IMR-90 (cell line): ENCODE measurements around the gene FPR2. TPM values are rescaled to one million over a fixed set of nuclear protein-coding genes. Genes with fewer than 3 reads are reported as not detected.

Source experiments
- ATAC-seq: fragments of 200-7000 bp; cut with Tn5 transposase; 2 replicates; pipeline ENCODE4 v1.9.1; 2020; ENCODE audit warnings: low read depth, mild to moderate bottlenecking, moderate library complexity
- BruUV-seq: library from RNA; stranded (reverse); fragments of 400-500 nt; replicated peaks from 2 replicates; lab custom pipeline; 2021; lab: Mats Ljungman, UMichigan
- CTCF ChIA-PET: fragments of 300-600 bp; formaldehyde crosslinking; extraction: SDS; loops from one replicate; lab custom pipeline; 2021; ENCODE audit warnings: antibody characterized with exemption; lab: Yijun Ruan, JAX
- POLR2A ChIA-PET: fragments of 300-600 bp; sonication (Branson Sonifier 250); formaldehyde crosslinking; loops from one replicate; lab custom pipeline; 2022; ENCODE audit warnings: antibody characterized with exemption; ENCODE audit not compliant: unreplicated experiment; lab: Charles Lee
- DNase-seq: peaks from one replicate; pipeline ENCODE4 v3.0.0; 2013
- H2AFZ ChIP-seq: replicated peaks from 2 replicates; pipeline ENCODE3; 2013; ENCODE audit warnings: low read length, mild to moderate bottlenecking; ENCODE audit not compliant: poor library complexity
- H2AK5ac ChIP-seq: 2 replicates; pipeline ENCODE4 v1.6.1; 2013; ENCODE audit warnings: low read depth, low read length, inconsistent platforms
- H2AK9ac ChIP-seq: replicated peaks from 2 replicates; pipeline ENCODE3; 2013; ENCODE audit warnings: mild to moderate bottlenecking, low read depth, low read length, moderate library complexity; ENCODE audit not compliant: poor library complexity
- H2BK120ac ChIP-seq: 2 replicates; pipeline ENCODE4 v1.6.1; 2013; ENCODE audit warnings: low read depth, low read length, inconsistent platforms
- H2BK15ac ChIP-seq: 3 replicates; pipeline ENCODE4 v1.6.1; 2013; ENCODE audit warnings: low read depth, low read length, inconsistent platforms
- H2BK20ac ChIP-seq: 2 replicates; pipeline ENCODE4 v1.6.1; 2013; ENCODE audit warnings: low read depth, mild to moderate bottlenecking, inconsistent platforms, low read length, moderate library complexity
- H2BK5ac ChIP-seq: 2 replicates; pipeline ENCODE4 v1.6.1; 2013; ENCODE audit warnings: mild to moderate bottlenecking, low read depth, low read length, inconsistent platforms; ENCODE audit not compliant: poor library complexity, severe bottlenecking
- H3K14ac ChIP-seq: replicated peaks from 2 replicates; pipeline ENCODE4 v1.6.1; 2013; ENCODE audit warnings: low read depth, low read length, inconsistent platforms
- H3K18ac ChIP-seq: 2 replicates; pipeline ENCODE4 v1.6.1; 2013; ENCODE audit warnings: low read depth, low read length, control low read depth
- H3K23ac ChIP-seq: 2 replicates; pipeline ENCODE4 v1.6.1; 2013; ENCODE audit warnings: low read depth, low read length, inconsistent platforms
- H3K27ac ChIP-seq: 2 replicates; pipeline ENCODE4 v1.5.1; 2013; ENCODE audit warnings: mild to moderate bottlenecking, control low read depth, low read length; ENCODE audit not compliant: insufficient read depth
- H3K27me3 ChIP-seq: 2 replicates; pipeline ENCODE4 v1.6.1; 2013; ENCODE audit warnings: low read length; ENCODE audit not compliant: control insufficient read depth, insufficient read depth
- H3K36me3 ChIP-seq: 2 replicates; pipeline ENCODE4 v1.6.1; 2013; ENCODE audit warnings: low read length, mixed read lengths; ENCODE audit not compliant: control insufficient read depth, insufficient read depth
- H3K4ac ChIP-seq: 2 replicates; pipeline ENCODE4 v1.6.1; 2013; ENCODE audit warnings: low read depth, low read length, inconsistent platforms
- H3K4me1 ChIP-seq: 2 replicates; pipeline ENCODE4 v1.6.1; 2013; ENCODE audit warnings: low read length, mixed read lengths; ENCODE audit not compliant: control insufficient read depth, insufficient read depth
- H3K4me2 ChIP-seq: 2 replicates; pipeline ENCODE4 v1.6.1; 2013; ENCODE audit warnings: low read depth, mild to moderate bottlenecking, control low read depth, low read length, moderate library complexity
- H3K4me3 ChIP-seq: 2 replicates; pipeline ENCODE4 v1.5.1; 2013; ENCODE audit warnings: low read depth, mild to moderate bottlenecking, control low read depth, low read length, moderate library complexity; ENCODE audit not compliant: insufficient read depth
- H3K56ac ChIP-seq: 2 replicates; pipeline ENCODE4 v1.6.1; 2013; ENCODE audit warnings: low read length, inconsistent platforms; ENCODE audit not compliant: insufficient read depth; ENCODE audit errors: extremely low read depth
- H3K79me1 ChIP-seq, 2 experiments: 2 replicates each; pipeline ENCODE4 v1.6.1; 2013; ENCODE audit warnings: low read length in 2 of 2, inconsistent platforms in 1 of 2, low read depth in 1 of 2
- H3K9ac ChIP-seq: 2 replicates; pipeline ENCODE4 v1.6.1; 2013; ENCODE audit warnings: low read depth, low read length, control low read depth
- H3K9me1 ChIP-seq: 2 replicates; pipeline ENCODE4 v1.6.1; 2013; ENCODE audit warnings: low read length, inconsistent platforms; ENCODE audit not compliant: insufficient read depth
- H3K9me3 ChIP-seq: 2 replicates; pipeline ENCODE4 v1.6.1; 2013; ENCODE audit warnings: low read length; ENCODE audit not compliant: control insufficient read depth, insufficient read depth
- H4K20me1 ChIP-seq: 2 replicates; pipeline ENCODE4 v1.6.1; 2013; ENCODE audit warnings: low read length, inconsistent platforms; ENCODE audit not compliant: insufficient read depth
- H4K5ac ChIP-seq: 2 replicates; pipeline ENCODE4 v1.6.1; 2013; ENCODE audit warnings: mild to moderate bottlenecking, low read depth, low read length, control low read depth
- H4K8ac ChIP-seq, 2 experiments: 2 replicates each; pipeline ENCODE4 v1.6.1; 2013; ENCODE audit warnings: low read depth in 2 of 2, low read length in 2 of 2, control low read depth in 1 of 2, inconsistent platforms in 1 of 2
- H4K91ac ChIP-seq: 2 replicates; pipeline ENCODE4 v1.6.1; 2013; ENCODE audit warnings: low read depth, low read length, inconsistent platforms; ENCODE audit not compliant: insufficient read depth
- USF2 ChIP-seq: fragments of 150-350 bp; IDR thresholded peaks from 2 replicates; pipeline ENCODE4 v1.6.1; 2017; ENCODE audit warnings: mild to moderate bottlenecking, antibody characterized with exemption, low read length, low read depth
- WGBS, 2 experiments: methylation state at CpG; one replicate each; pipeline versions ENCODE4 v1.1.5 to v1.1.7; 2013; ENCODE audit warnings: missing lambda C conversion rate in 2 of 2; ENCODE audit not compliant: insufficient read length in 1 of 2; ENCODE audit errors: extremely low coverage in 2 of 2; 5-methylcytosine and 5-hydroxymethylcytosine counted together
- dilution Hi-C: fragments of 300-500 bp; cut with HindIII; formaldehyde crosslinking; loops from one replicate; pipeline ENCODE4 v1.14.3; 2018; ENCODE audit warnings: low sequenced_read_pairs; ENCODE audit not compliant: unreplicated experiment
- in situ Hi-C: fragments of 300-500 bp; cut with MboI; formaldehyde crosslinking; loops from 3 replicates; pipeline ENCODE4 v1.14.3; 2019; ENCODE audit warnings: low sequenced_read_pairs, inconsistent platforms, mixed read lengths
- intact Hi-C: fragments of 100-400 bp; cut with micrococcal nuclease; formaldehyde crosslinking; loops from 2 replicates; pipeline ENCODE4 v1.10.0; 2022
- polyA plus RNA-seq, 3 experiments: library from polyadenylated mRNA; depleted of rRNA; stranded (reverse); fragments of >200 nt; gene quantifications; 2 replicates each; pipeline ENCODE4 v1.2.3, GENCODE V29; 2012; ENCODE audit warnings: low replicate concordance in 1 of 3
- total RNA-seq: library from RNA; depleted of rRNA; stranded (reverse); fragments of >200 nt; gene quantifications from 2 replicates; pipeline ENCODE4 v1.2.3, GENCODE V29; 2012

Gene FPR2
- total and polyA plus RNA-seq, 2 of the 4 experiments (the other 2 are of a cell fraction) = not detected

- dilution Hi-C loops (no loop called here), in situ Hi-C loops (no loop called here), intact Hi-C loops (no loop called here)
- Histone ChIP-seq H4K20me1 (no peaks in the 10 kb centered on the region), H3K79me1 (no peaks in the 10 kb centered on the region), H2BK20ac (no peak overlapping the region), H3K27ac (no peak overlapping the region), H3K56ac (no peak overlapping the region), H2AK9ac (no peak overlapping the region), H2BK15ac (no peak overlapping the region), H3K4me1 (no peaks in the 10 kb centered on the region), H3K9ac (no peak overlapping the region), H3K4me2 (no peak overlapping the region), H3K23ac (no peak overlapping the region), H3K4me3 (no peak overlapping the region), H3K27me3 (no peaks in the 10 kb centered on the region), H4K5ac (no peak overlapping the region), H2AK5ac (no peak overlapping the region), H3K18ac (no peak overlapping the region), H4K8ac (no peak overlapping the region), H3K36me3 (no peaks in the 10 kb centered on the region), H2BK5ac (no peak overlapping the region), H2BK120ac (no peak overlapping the region), H3K14ac (no peak overlapping the region), H3K4ac (no peak overlapping the region), H4K91ac (no peak overlapping the region), H2AFZ (no peak overlapping the region), H3K9me3 (peaks cover 4% of the 10 kb centered on the region; the same call in 1 of the 2 replicates), H3K9me1 (no peaks in the 10 kb centered on the region)
- ChIA-PET CTCF (no interaction called here), POLR2A (no interaction called here)
- DNase-seq = no peak
- no peak for TF ChIP-seq USF2
- WGBS, 2 experiments = 44% methylated on average over 4 of the region's 7 CpGs; no CpG with 5 or more reads in 1 of the 2 experiments
- no peak for ATAC-seq
- no TSS peak for BruUV-seq
Observed at GRCh38 chr19:51750400-51751094, 10.4 kb upstream of the FPR2 start.
